Measurements from ENCODE around the gene HDLBP.
A peak's percentile ranks its signal among the peaks of the same experiment; 100 is the strongest.
"Not testable (repeated sequence)": the region's sequence is repeated elsewhere in the genome, so short reads cannot be mapped to it uniquely, and the experiment has no call there.

The HDLBP gene

DNA sequence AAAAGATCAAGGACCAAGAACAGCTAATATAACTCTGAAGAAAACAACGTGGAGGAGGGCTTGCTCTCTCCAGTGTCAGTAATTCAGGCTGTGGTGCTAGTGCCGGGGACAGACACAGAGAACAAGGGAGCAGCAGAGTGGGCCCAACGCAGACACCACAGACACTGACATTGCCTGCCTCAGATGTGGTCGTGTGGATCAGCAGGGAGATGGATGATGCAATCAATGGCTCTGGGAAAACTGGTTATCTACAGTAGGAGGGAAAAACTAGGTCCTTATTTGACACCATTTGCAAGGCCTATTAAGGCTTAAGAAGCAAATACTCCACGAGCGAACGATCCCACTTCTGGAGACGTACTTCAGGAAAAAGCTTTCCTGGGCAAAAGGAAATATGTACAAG, 36.1 kb downstream of the HDLBP start:
- no peaks in the 10 kb centered on the region for H3K9me3 ChIP-seq (ENCODE audit: insufficient read depth, low read depth, low read length)
- no peak overlapping the region for H3K4me3 ChIP-seq (ENCODE audit: low read depth, low read length)
- H3K4me2 ChIP-seq (ENCODE audit: low read length): no peak overlapping the region
- H2BK120ac ChIP-seq (ENCODE audit: insufficient read depth, low read length, poor library complexity): no peak overlapping the region
- no peak overlapping the region for H2BK5ac ChIP-seq (ENCODE audit: low read depth, low read length, poor library complexity)
- H3K4ac ChIP-seq (ENCODE audit: low read depth, low read length): peak overlapping the region; percentile 90
- H3K79me2 ChIP-seq (ENCODE audit: control insufficient read depth, insufficient read depth, low read length, poor library complexity): peaks cover 2% of the 10 kb centered on the region
- H4K91ac ChIP-seq (ENCODE audit: low read depth, low read length): no peak overlapping the region
- no peak overlapping the region for H2AK5ac ChIP-seq (ENCODE audit: low read length)
- peaks cover 0 to 4% of the 10 kb centered on the region in 2 experiments for H3K36me3 ChIP-seq (ENCODE audit: control insufficient read depth in 1 of 2, insufficient read depth in 2 of 2, low read length in 2 of 2)
- no peak overlapping the region for H3K18ac ChIP-seq (ENCODE audit: low read length)
- no peak overlapping the region for H3K9ac ChIP-seq (ENCODE audit: low read length)
- no peak overlapping the region for H4K12ac ChIP-seq (ENCODE audit: low read depth, low read length)
- no peak overlapping the region for H3K27ac ChIP-seq (ENCODE audit: low read depth, low read length)
- no CpG with 5 or more reads among the region's 8 CpGs for WGBS (ENCODE audit: extremely low coverage, insufficient coverage, insufficient read length)
- H3K14ac ChIP-seq (ENCODE audit: low read length): no peak overlapping the region
- H3K79me1 ChIP-seq (ENCODE audit: low read length): no peaks in the 10 kb centered on the region
- no peaks in the 10 kb centered on the region for H3K27me3 ChIP-seq (ENCODE audit: insufficient read depth, low read length)
- H2BK12ac ChIP-seq (ENCODE audit: low read length): no peak overlapping the region
- H4K8ac ChIP-seq (ENCODE audit: low read depth, low read length): no peak overlapping the region
- peaks cover 3 to 7% of the 10 kb centered on the region in 2 experiments for H3K4me1 ChIP-seq (ENCODE audit: control insufficient read depth in 1 of 2, insufficient read depth in 2 of 2, low read length in 2 of 2)
- no peak overlapping the region for H3K23ac ChIP-seq (ENCODE audit: low read length)
- peak in 1 of 2 donors; percentile 44 for DNase-seq
- no peak overlapping the region for H2AFZ ChIP-seq (ENCODE audit: insufficient read depth, low read length, poor library complexity)

DNA sequence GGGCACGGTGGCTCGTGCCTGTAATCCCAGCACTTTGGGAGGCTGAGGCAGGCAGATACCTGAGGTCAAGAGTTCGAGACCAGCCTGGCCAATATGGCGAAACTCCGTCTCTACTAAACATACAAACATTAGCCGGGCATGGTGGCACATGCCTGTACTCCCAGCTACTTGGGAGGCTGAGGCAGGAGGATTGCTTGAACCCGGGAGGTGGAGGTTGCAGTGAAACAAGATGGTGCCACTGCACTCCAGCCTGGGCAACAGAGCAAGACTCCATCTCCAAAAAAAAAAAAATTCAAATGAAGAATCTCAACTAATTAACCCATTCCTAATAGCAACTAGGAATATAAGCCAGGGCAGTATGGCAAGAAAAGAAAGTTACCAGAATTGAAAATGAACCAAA, 37.2 kb downstream of the HDLBP start:
- not testable (repeated sequence) for H4K91ac ChIP-seq (ENCODE audit: low read depth, low read length); H2BK120ac ChIP-seq (ENCODE audit: insufficient read depth, low read length, poor library complexity); H3K23ac ChIP-seq (ENCODE audit: low read length); DNase-seq; H4K12ac ChIP-seq (ENCODE audit: low read depth, low read length); H2AK5ac ChIP-seq (ENCODE audit: low read length); H2BK5ac ChIP-seq (ENCODE audit: low read depth, low read length, poor library complexity); H3K79me2 ChIP-seq (ENCODE audit: control insufficient read depth, insufficient read depth, low read length, poor library complexity); H3K9me3 ChIP-seq (ENCODE audit: insufficient read depth, low read depth, low read length); H3K18ac ChIP-seq (ENCODE audit: low read length); H3K4me3 ChIP-seq (ENCODE audit: low read depth, low read length); H3K79me1 ChIP-seq (ENCODE audit: low read length); H3K4me1 ChIP-seq (ENCODE audit: control insufficient read depth in 1 of 2, insufficient read depth in 2 of 2, low read length in 2 of 2); H3K14ac ChIP-seq (ENCODE audit: low read length); H2BK12ac ChIP-seq (ENCODE audit: low read length); H4K8ac ChIP-seq (ENCODE audit: low read depth, low read length); H3K27ac ChIP-seq (ENCODE audit: low read depth, low read length); H3K9ac ChIP-seq (ENCODE audit: low read length); H3K36me3 ChIP-seq (ENCODE audit: control insufficient read depth in 1 of 2, insufficient read depth in 2 of 2, low read length in 2 of 2); H3K4me2 ChIP-seq (ENCODE audit: low read length); H2AFZ ChIP-seq (ENCODE audit: insufficient read depth, low read length, poor library complexity); H3K27me3 ChIP-seq (ENCODE audit: insufficient read depth, low read length)
- no CpG with 5 or more reads among the region's 7 CpGs for WGBS (ENCODE audit: extremely low coverage, insufficient coverage, insufficient read length)
- peak overlapping the region; percentile 95 for H3K4ac ChIP-seq (ENCODE audit: low read depth, low read length)

- Histone ChIP-seq H3K4me2 (ENCODE audit: low read length) (no peak overlapping the region), H3K14ac (ENCODE audit: low read length) (no peak overlapping the region), H3K27me3 (ENCODE audit: insufficient read depth, low read length) (no peaks in the 10 kb centered on the region), H3K4me3 (ENCODE audit: low read depth, low read length) (no peak overlapping the region), H3K27ac (ENCODE audit: low read depth, low read length) (no peak overlapping the region), H3K4me1 (ENCODE audit: control insufficient read depth in 1 of 2, insufficient read depth in 2 of 2, low read length in 2 of 2) (peaks cover 4 to 13% of the 10 kb centered on the region in 2 experiments), H3K4ac (ENCODE audit: low read depth, low read length) (no peak overlapping the region), H2BK12ac (ENCODE audit: low read length) (no peak overlapping the region), H4K8ac (ENCODE audit: low read depth, low read length) (no peak overlapping the region), H2AFZ (ENCODE audit: insufficient read depth, low read length, poor library complexity) (no peak overlapping the region), H2BK5ac (ENCODE audit: low read depth, low read length, poor library complexity) (no peak overlapping the region), H3K23ac (ENCODE audit: low read length) (no peak overlapping the region), H4K12ac (ENCODE audit: low read depth, low read length) (no peak overlapping the region), H3K18ac (ENCODE audit: low read length) (no peak overlapping the region), H3K9ac (ENCODE audit: low read length) (no peak overlapping the region), H4K91ac (ENCODE audit: low read depth, low read length) (no peak overlapping the region), H3K36me3 (ENCODE audit: control insufficient read depth in 1 of 2, insufficient read depth in 2 of 2, low read length in 2 of 2) (peaks cover 0 to 2% of the 10 kb centered on the region in 2 experiments), H2AK5ac (ENCODE audit: low read length) (no peak overlapping the region), H2BK120ac (ENCODE audit: insufficient read depth, low read length, poor library complexity) (no peak overlapping the region), H3K79me1 (ENCODE audit: low read length) (peaks cover 9% of the 10 kb centered on the region), H3K79me2 (ENCODE audit: control insufficient read depth, insufficient read depth, low read length, poor library complexity) (peaks cover 15% of the 10 kb centered on the region), H3K9me3 (ENCODE audit: insufficient read depth, low read depth, low read length) (no peaks in the 10 kb centered on the region)
- DNase-seq: no peak
- WGBS (ENCODE audit: extremely low coverage, insufficient coverage, insufficient read length): no CpG with 5 or more reads among the region's 1 CpG
Measured at GRCh38 chr2:241275910-241276309, 39.6 kb downstream of the HDLBP start.

DNA sequence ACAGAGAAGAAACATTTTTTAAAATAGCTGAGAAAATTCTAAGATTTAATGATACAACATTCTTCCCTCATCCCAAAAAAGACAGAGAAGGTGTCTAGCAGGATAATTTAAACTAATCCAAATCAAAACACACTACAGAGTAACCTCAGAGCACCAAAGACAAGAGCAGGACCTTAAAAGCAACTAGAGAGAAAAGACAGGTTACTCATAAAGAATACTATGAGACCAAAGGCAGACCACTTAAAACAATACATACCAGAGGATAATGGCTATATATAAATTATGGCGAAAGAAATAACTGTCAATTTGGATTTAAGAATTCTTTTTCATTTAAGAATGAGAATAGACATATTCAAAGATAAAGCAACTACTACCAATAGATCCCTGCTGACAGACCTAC, 40.0 kb downstream of the HDLBP start:
- Histone ChIP-seq H2BK12ac (ENCODE audit: low read length) (no peak overlapping the region), H2AFZ (ENCODE audit: insufficient read depth, low read length, poor library complexity) (no peak overlapping the region), H3K79me2 (ENCODE audit: control insufficient read depth, insufficient read depth, low read length, poor library complexity) (peaks cover 19% of the 10 kb centered on the region), H3K9me3 (ENCODE audit: insufficient read depth, low read depth, low read length) (no peaks in the 10 kb centered on the region), H3K4ac (ENCODE audit: low read depth, low read length) (no peak overlapping the region), H3K4me3 (ENCODE audit: low read depth, low read length) (no peak overlapping the region), H2BK5ac (ENCODE audit: low read depth, low read length, poor library complexity) (no peak overlapping the region), H2BK120ac (ENCODE audit: insufficient read depth, low read length, poor library complexity) (no peak overlapping the region), H3K23ac (ENCODE audit: low read length) (no peak overlapping the region), H3K9ac (ENCODE audit: low read length) (no peak overlapping the region), H3K36me3 (ENCODE audit: control insufficient read depth in 1 of 2, insufficient read depth in 2 of 2, low read length in 2 of 2) (peaks cover 0 to 2% of the 10 kb centered on the region in 2 experiments), H2AK5ac (ENCODE audit: low read length) (no peak overlapping the region), H3K4me1 (ENCODE audit: control insufficient read depth in 1 of 2, insufficient read depth in 2 of 2, low read length in 2 of 2) (peaks cover 7 to 17% of the 10 kb centered on the region in 2 experiments), H3K79me1 (ENCODE audit: low read length) (peaks cover 10% of the 10 kb centered on the region), H3K4me2 (ENCODE audit: low read length) (no peak overlapping the region), H4K8ac (ENCODE audit: low read depth, low read length) (no peak overlapping the region), H3K27me3 (ENCODE audit: insufficient read depth, low read length) (no peaks in the 10 kb centered on the region), H3K27ac (ENCODE audit: low read depth, low read length) (no peak overlapping the region), H4K12ac (ENCODE audit: low read depth, low read length) (no peak overlapping the region), H3K14ac (ENCODE audit: low read length) (no peak overlapping the region), H4K91ac (ENCODE audit: low read depth, low read length) (no peak overlapping the region), H3K18ac (ENCODE audit: low read length) (no peak overlapping the region)
- DNase-seq: no peak
- no CpG with 5 or more reads among the region's 1 CpG for WGBS (ENCODE audit: extremely low coverage, insufficient coverage, insufficient read length)
